MM.1S (cell line): ENCODE data around the gene KLHDC7B.

ENCODE experiments used
- DNase-seq: peaks from one replicate; pipeline ENCODE4 v3.0.0-alpha.2; 2015
- H2AFZ ChIP-seq: fragments of 300-600 bp; sonication (generic); 2 replicates; pipeline ENCODE4 v1.6.0; 2016; ENCODE audit warnings: antibody characterized with exemption, low read length
- H3F3A ChIP-seq: fragments of 300-600 bp; sonication (generic); 2 replicates; pipeline ENCODE4 v1.6.1; 2016; ENCODE audit warnings: mild to moderate bottlenecking, antibody characterized with exemption, low read length, moderate library complexity, mixed read lengths; ENCODE audit not compliant: insufficient read depth
- H3K27ac ChIP-seq: fragments of 300-600 bp; sonication (generic); 2 replicates; pipeline ENCODE4 v1.5.1; 2016; ENCODE audit warnings: mild to moderate bottlenecking, low read length
- H3K27me3 ChIP-seq: fragments of 300-600 bp; sonication (generic); replicated peaks from 2 replicates; pipeline ENCODE4 v1.6.0; 2016; ENCODE audit warnings: low read length; ENCODE audit not compliant: insufficient read depth
- H3K36me3 ChIP-seq: fragments of 300-600 bp; sonication (generic); replicated peaks from 2 replicates; pipeline ENCODE4 v1.6.1; 2016; ENCODE audit warnings: mild to moderate bottlenecking, low read length, mixed read lengths; ENCODE audit not compliant: insufficient read depth
- H3K4me1 ChIP-seq: fragments of 300-600 bp; sonication (generic); 2 replicates; pipeline ENCODE4 v1.6.1; 2016; ENCODE audit warnings: low read length, mixed read lengths
- H3K4me2 ChIP-seq: fragments of 300-600 bp; sonication (generic); 2 replicates; pipeline ENCODE4 v1.6.0; 2016; ENCODE audit warnings: low read depth, low read length
- H3K4me3 ChIP-seq: fragments of 300-600 bp; sonication (generic); 2 replicates; pipeline ENCODE4 v1.5.1; 2016; ENCODE audit warnings: low read length, mixed read lengths
- H3K79me2 ChIP-seq: fragments of 300-600 bp; sonication (generic); 2 replicates; pipeline ENCODE4 v1.6.1; 2016; ENCODE audit warnings: mixed run types, low read length, mixed read lengths
- H3K9ac ChIP-seq: fragments of 300-600 bp; sonication (generic); 2 replicates; pipeline ENCODE4 v1.6.1; 2016; ENCODE audit warnings: low read length, mixed read lengths
- H3K9me2 ChIP-seq: fragments of 300-600 bp; sonication (generic); replicated peaks from 2 replicates; pipeline ENCODE4 v1.6.1; 2016; ENCODE audit warnings: mild to moderate bottlenecking, low read length, mixed read lengths; ENCODE audit not compliant: insufficient read depth
- H3K9me3 ChIP-seq: fragments of 300-600 bp; sonication (generic); replicated peaks from 2 replicates; pipeline ENCODE4 v1.6.1; 2016; ENCODE audit warnings: mild to moderate bottlenecking, low read length, mixed read lengths; ENCODE audit not compliant: insufficient read depth
- H4K20me1 ChIP-seq: fragments of 300-600 bp; sonication (generic); 2 replicates; pipeline ENCODE4 v1.6.1; 2016; ENCODE audit warnings: mild to moderate bottlenecking, low read length, moderate library complexity, mixed read lengths; ENCODE audit not compliant: insufficient read depth
- CTCF ChIP-seq: fragments of 300-600 bp; sonication (generic); IDR thresholded peaks from 2 replicates; pipeline ENCODE4 v1.5.1; 2016; ENCODE audit warnings: antibody characterized with exemption, low read length, mixed read lengths
- EZH2 ChIP-seq: fragments of 300-600 bp; sonication (generic); optimal IDR thresholded peaks from 2 replicates; pipeline ENCODE3; 2017; ENCODE audit warnings: low read depth, mild to moderate bottlenecking, antibody characterized with exemption, low read length, mixed read lengths
- EZH2phosphoT487 ChIP-seq: fragments of 300-600 bp; sonication (generic); IDR thresholded peaks from 2 replicates; pipeline ENCODE4 v1.6.1; 2018; ENCODE audit warnings: antibody characterized with exemption, low read length

KLHDC7B gene

DNA sequence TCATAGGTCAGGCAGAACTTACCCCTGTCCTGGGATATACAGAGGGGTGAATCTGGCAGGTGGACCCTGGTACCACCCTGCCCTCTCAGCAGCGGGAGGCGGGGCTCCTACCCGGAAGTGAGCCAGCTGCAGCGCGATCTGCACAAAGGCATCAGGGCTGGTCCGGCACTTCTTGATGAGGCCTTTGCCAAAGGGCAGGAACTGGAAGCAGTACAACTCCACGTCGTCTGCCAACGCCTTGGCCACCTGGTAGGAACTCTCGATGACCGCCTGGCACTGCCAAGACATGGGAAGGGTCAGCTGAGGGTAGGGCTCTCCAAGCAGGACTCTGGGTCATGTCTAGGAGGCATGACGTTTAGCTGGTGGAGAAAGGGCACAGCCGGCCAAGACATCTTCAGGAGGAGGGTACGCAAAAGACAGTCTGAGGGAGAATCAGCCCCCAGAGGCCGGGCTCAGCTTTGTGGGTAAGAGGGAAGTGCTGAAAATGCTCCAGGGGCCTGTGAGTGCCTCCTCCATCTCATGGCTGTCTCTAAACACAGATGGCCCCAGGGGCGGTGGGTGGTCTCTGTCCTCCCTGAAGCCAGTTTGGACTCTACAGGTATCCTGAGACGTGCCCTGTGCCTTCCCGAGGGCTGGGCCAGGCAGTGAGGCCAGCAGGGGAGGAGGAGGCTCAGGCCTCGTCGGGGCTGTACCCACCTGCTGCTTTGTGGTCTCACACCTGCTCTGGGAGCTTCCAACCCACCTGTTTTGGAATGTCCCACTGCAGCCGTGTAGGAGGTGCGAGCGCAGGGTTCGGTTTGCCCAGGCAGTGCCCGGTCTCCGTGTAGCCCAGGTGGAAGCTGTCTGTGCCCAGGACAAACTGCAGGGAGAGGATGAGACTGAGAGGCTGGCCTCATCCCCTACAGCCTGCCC lies 25.8 kb downstream of the KLHDC7B start:
- H3K4me2 ChIP-seq: no peak overlapping the region
- H3K9me2 ChIP-seq: no peaks in the 10 kb centered on the region
- no peaks in the 10 kb centered on the region for H3K9me3 ChIP-seq
- no peak overlapping the region for H3K27ac ChIP-seq
- no peaks in the 10 kb centered on the region for H3K4me1 ChIP-seq
- H3K79me2 ChIP-seq: no peaks in the 10 kb centered on the region
- no peak overlapping the region for H3K9ac ChIP-seq
- H3F3A ChIP-seq: no peaks in the 10 kb centered on the region
- no peak overlapping the region for H3K4me3 ChIP-seq
- no peak overlapping the region for H2AFZ ChIP-seq
- no peaks in the 10 kb centered on the region for H3K27me3 ChIP-seq
- TF ChIP-seq CTCF (no peak), EZH2 (no peak), EZH2phosphoT487 (no peak)
- H3K36me3 ChIP-seq: no peaks in the 10 kb centered on the region
- no peak for DNase-seq
- H4K20me1 ChIP-seq: no peaks in the 10 kb centered on the region

- H3K4me3 ChIP-seq: no peak overlapping the region
- no peaks in the 10 kb centered on the region for H4K20me1 ChIP-seq
- H3K9me2 ChIP-seq: no peaks in the 10 kb centered on the region
- DNase-seq: no peak
- no peak overlapping the region for H2AFZ ChIP-seq
- H3K27me3 ChIP-seq: no peaks in the 10 kb centered on the region
- TF ChIP-seq EZH2 (no peak), CTCF (no peak), EZH2phosphoT487 (no peak)
- no peak overlapping the region for H3K27ac ChIP-seq
- H3K9ac ChIP-seq: no peak overlapping the region
- no peaks in the 10 kb centered on the region for H3K79me2 ChIP-seq
- H3F3A ChIP-seq: no peaks in the 10 kb centered on the region
- no peaks in the 10 kb centered on the region for H3K36me3 ChIP-seq
- no peak overlapping the region for H3K4me2 ChIP-seq
- H3K4me1 ChIP-seq: no peaks in the 10 kb centered on the region
- no peaks in the 10 kb centered on the region for H3K9me3 ChIP-seq
Observed at GRCh38 chr22:50572965-50573364, 27.3 kb downstream of the KLHDC7B start.

DNA sequence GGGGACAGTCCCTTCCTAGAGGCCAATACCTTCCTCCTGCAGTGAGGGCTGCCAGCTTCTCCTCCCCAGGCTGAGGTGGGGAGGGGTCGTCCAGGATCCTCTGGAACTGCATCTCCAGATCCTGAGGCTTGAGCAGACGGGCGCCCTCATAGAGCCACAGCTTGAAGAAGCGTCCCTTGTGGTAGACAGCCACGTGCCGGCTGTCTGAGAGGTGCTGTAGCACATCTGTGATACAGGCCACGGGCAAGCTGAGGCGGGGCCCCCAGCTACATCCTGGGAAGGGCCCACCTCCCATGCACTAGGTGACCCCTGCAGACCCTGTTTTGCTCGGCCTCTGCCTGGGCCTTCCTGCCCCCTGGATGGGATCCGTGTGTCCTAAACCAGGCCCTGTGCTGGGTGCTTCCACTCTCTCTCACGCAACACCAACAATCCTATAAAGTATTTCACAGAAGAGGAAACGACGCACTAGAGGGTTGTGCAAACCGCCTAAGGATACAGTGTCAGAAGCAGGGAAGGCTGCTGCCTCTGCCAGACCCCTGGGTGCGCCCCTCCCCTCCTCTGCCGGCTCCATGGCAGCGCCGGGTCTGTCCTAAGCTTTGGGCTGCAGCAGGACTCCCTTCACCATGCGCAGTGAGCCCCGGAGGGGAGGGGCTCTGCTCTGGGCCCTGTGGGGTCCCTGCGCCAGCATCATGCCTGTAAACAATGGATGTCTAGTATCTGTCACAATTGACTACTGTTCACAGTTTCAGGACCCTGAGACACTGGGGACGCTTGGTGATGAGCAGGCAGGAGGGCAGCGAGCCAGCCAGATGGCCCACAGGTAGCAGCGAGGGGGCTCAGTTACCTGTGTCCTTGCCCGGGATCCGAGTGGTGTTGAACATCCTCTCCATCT lies 28.0 kb downstream of the KLHDC7B start:
- H3K27me3 ChIP-seq: no peaks in the 10 kb centered on the region
- H3K9me2 ChIP-seq: no peaks in the 10 kb centered on the region
- no peaks in the 10 kb centered on the region for H3K9me3 ChIP-seq
- H4K20me1 ChIP-seq: no peaks in the 10 kb centered on the region
- H3K36me3 ChIP-seq: no peaks in the 10 kb centered on the region
- H3F3A ChIP-seq: no peaks in the 10 kb centered on the region
- H3K27ac ChIP-seq: no peak overlapping the region
- H3K79me2 ChIP-seq: no peaks in the 10 kb centered on the region
- no peak for DNase-seq
- TF ChIP-seq EZH2phosphoT487 (no peak), CTCF (no peak), EZH2 (no peak)
- H3K4me1 ChIP-seq: no peaks in the 10 kb centered on the region
- H3K4me3 ChIP-seq: no peak overlapping the region
- no peak overlapping the region for H2AFZ ChIP-seq
- no peak overlapping the region for H3K9ac ChIP-seq
- no peak overlapping the region for H3K4me2 ChIP-seq
